ENCODE measurements around the gene PKDREJ.

- TF ChIP-seq CTCF (conservative IDR thresholded peaks at IDR 0.05; ENCODE audit: low read depth, low read length) (no peak), POLR2A (IDR thresholded peaks at IDR 0.05; ENCODE audit: low read depth, low read length) (no peak), CEBPB (IDR thresholded peaks at IDR 0.05; ENCODE audit: low read depth, low read length) (no peak), MXI1 (IDR thresholded peaks at IDR 0.05; ENCODE audit: borderline replicate concordance, low read depth, low read length) (no peak), CHD1 (IDR thresholded peaks at IDR 0.05; ENCODE audit: low read depth, low read length) (no peak)
Observed at GRCh38 chr22:46290843-46291785, 28.0 kb upstream of the PKDREJ start.
